ENCODE data around the gene ILRUN.
A peak's percentile ranks its signal among the peaks of the same experiment; 100 is the strongest.

DNA sequence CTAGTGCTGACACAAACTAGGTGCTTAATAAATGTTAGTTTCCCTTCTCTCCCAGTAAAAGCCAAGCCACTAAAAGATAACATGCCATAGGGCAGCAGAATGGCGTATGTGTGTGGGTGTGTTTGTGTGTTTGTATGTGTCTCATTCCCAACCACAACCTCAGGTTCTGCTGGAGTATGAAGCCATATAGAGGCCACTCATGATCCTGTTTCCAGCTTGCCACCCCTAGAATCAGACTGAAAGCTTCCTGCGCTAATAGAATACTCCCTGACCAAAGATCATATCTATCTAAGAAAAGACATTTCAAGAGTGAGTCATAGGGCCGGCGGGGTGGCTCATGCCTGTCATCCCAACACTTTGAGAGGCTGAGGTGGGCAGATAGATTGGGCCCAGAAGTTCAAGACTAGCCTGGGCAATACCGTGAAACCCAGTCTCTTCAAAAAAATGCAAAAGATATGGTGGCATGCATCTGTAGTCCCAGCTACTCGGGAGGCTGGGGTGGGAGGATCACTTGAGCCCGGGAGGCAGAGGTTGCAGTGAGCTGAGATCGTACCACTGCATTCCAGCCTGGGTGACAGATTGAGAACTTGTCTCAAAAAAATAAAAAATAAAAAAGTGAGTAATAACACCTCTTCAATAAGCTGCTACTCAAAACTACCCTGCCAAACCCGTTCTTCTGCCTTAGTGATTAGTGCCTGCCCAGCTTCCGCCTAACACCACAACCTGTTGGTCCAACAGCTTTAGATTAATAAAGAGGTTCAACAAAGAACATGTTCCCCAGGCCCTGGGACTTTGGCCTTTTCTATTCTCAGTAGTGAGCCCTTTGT lies 48.9 kb upstream of the ILRUN start:
- no peak for TF ChIP-seq RXRA (IDR thresholded peaks at IDR 0.05; ENCODE audit: borderline replicate concordance, low read depth)
- TF ChIP-seq POLR2AphosphoS5 (IDR thresholded peaks at IDR 0.05; ENCODE audit: low read depth, low read length) = no peak; the same call in 1 of the 2 replicates
- TF ChIP-seq, protein P1, sequence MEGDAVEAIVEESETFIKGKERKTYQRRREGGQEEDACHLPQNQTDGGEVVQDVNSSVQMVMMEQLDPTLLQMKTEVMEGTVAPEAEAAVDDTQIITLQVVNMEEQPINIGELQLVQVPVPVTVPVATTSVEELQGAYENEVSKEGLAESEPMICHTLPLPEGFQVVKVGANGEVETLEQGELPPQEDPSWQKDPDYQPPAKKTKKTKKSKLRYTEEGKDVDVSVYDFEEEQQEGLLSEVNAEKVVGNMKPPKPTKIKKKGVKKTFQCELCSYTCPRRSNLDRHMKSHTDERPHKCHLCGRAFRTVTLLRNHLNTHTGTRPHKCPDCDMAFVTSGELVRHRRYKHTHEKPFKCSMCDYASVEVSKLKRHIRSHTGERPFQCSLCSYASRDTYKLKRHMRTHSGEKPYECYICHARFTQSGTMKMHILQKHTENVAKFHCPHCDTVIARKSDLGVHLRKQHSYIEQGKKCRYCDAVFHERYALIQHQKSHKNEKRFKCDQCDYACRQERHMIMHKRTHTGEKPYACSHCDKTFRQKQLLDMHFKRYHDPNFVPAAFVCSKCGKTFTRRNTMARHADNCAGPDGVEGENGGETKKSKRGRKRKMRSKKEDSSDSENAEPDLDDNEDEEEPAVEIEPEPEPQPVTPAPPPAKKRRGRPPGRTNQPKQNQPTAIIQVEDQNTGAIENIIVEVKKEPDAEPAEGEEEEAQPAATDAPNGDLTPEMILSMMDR (IDR thresholded peaks at IDR 0.05) = no peak
- no peak for TF ChIP-seq FOXJ3 (CRISPR knock-in tag; IDR thresholded peaks at IDR 0.05)
- TF ChIP-seq, protein P2, sequence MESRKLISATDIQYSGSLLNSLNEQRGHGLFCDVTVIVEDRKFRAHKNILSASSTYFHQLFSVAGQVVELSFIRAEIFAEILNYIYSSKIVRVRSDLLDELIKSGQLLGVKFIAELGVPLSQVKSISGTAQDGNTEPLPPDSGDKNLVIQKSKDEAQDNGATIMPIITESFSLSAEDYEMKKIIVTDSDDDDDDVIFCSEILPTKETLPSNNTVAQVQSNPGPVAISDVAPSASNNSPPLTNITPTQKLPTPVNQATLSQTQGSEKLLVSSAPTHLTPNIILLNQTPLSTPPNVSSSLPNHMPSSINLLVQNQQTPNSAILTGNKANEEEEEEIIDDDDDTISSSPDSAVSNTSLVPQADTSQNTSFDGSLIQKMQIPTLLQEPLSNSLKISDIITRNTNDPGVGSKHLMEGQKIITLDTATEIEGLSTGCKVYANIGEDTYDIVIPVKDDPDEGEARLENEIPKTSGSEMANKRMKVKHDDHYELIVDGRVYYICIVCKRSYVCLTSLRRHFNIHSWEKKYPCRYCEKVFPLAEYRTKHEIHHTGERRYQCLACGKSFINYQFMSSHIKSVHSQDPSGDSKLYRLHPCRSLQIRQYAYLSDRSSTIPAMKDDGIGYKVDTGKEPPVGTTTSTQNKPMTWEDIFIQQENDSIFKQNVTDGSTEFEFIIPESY (IDR thresholded peaks at IDR 0.05; ENCODE audit: borderline replicate concordance, low read depth) = no peak
- TF ChIP-seq RFX5 (IDR thresholded peaks at IDR 0.05; ENCODE audit: low read length) = no peak
- TF ChIP-seq MXI1 (IDR thresholded peaks at IDR 0.05; ENCODE audit: low read depth, low read length) = no peak
- TF ChIP-seq EP300 (IDR thresholded peaks at IDR 0.05; ENCODE audit: borderline replicate concordance in 1 of 2, low read depth in 1 of 2, low read length in 1 of 2) = peak in 1 of 2 experiments; percentile 19; a peak in 1 of 4 replicates
- TF ChIP-seq TAF1 (IDR thresholded peaks at IDR 0.05; ENCODE audit: borderline replicate concordance, low read depth, low read length) = no peak
